Cortex of kidney (tissue), 1 donor: ENCODE measurements around the gene RIF1.

Experiments used
- DNase-seq: peaks from one replicate; lab custom pipeline; 2025; lab: John Stamatoyannopoulos, UW

RIF1 gene, protein sequence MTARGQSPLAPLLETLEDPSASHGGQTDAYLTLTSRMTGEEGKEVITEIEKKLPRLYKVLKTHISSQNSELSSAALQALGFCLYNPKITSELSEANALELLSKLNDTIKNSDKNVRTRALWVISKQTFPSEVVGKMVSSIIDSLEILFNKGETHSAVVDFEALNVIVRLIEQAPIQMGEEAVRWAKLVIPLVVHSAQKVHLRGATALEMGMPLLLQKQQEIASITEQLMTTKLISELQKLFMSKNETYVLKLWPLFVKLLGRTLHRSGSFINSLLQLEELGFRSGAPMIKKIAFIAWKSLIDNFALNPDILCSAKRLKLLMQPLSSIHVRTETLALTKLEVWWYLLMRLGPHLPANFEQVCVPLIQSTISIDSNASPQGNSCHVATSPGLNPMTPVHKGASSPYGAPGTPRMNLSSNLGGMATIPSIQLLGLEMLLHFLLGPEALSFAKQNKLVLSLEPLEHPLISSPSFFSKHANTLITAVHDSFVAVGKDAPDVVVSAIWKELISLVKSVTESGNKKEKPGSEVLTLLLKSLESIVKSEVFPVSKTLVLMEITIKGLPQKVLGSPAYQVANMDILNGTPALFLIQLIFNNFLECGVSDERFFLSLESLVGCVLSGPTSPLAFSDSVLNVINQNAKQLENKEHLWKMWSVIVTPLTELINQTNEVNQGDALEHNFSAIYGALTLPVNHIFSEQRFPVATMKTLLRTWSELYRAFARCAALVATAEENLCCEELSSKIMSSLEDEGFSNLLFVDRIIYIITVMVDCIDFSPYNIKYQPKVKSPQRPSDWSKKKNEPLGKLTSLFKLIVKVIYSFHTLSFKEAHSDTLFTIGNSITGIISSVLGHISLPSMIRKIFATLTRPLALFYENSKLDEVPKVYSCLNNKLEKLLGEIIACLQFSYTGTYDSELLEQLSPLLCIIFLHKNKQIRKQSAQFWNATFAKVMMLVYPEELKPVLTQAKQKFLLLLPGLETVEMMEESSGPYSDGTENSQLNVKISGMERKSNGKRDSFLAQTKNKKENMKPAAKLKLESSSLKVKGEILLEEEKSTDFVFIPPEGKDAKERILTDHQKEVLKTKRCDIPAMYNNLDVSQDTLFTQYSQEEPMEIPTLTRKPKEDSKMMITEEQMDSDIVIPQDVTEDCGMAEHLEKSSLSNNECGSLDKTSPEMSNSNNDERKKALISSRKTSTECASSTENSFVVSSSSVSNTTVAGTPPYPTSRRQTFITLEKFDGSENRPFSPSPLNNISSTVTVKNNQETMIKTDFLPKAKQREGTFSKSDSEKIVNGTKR (N-terminal part only)

DNA sequence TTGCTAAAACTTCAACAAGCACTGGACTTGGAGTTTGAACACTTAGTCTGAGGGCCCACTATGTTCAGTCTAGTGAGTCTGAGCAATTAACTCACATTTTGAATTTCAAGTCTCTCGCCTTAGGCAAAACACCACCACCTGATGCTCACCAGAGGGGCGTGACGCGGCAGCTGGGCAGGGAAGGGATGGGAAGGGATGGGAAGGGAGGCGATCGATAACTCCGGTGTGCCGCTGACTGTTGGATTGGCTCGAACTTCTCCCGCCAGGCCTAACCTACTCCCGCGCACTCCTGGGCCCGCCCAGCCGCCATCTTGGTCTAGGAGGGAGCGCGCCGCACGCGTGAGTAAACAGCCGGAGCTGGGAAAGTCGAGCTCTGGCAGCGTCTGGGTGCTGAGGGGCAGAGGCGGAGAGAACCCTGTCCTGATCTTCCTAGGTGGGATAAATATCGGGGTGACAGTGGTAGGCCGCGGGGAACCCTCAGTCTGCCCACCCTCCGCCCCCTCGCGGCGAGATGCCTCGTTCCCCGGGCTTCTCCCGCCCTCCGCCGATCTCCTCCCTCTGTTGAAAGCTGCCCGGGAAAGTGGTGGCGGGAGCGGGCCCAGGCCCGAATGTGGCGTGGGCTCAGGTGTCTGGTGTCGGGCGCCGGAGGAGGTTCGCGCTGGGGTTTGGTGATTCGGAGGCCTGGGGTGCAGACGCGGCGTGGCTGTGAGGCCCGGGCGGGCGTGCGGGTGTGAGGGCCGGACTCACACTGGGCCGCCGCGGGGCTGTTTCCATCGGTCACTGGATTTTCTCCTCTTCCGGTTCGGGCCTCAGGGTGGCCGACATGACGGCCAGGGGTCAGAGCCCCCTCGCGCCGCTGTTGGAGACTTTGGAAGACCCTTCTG is at the start of gene RIF1:
TSS of gene RIF1 (plus strand) at position 302 of the 884 bp plus-strand sequence. CDS start at position 824, 522 bp downstream.
- peak; percentile 24 for DNase-seq

DNA sequence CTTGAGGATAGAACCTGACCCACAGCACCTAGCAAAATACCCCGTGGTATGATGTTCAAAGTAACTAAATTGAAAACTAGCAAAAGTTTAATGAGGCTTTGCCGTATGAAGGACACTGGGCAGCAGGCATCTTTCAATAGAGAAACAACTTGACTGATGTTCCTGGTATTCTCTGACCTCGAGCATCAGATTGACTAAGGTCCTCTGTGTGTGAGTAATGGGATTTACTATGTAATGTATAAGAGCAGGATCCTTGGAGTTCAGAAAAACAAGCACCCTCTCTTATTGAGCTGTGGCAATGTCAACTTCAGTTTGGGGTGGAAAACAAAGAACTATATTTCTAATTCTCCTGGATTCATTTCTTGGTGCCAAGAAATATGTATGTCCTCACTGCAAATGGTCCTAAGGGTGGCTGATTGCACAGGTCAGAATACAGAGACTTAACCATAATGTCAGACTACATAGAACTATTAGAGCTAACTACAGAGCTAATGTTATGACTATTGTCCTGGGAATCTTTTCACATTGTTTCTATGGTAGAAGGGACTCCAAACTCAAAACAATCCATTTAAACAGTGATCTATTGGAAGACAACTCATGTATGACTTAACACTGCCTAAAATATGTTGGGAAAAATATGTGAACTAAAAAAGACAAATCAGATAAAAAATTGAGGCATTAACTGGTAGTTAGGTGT is 47.9 kb upstream of the RIF1 start:
- DNase-seq: no peak

GRCh38 chr2:151363709-151364108 is 46.0 kb upstream of the RIF1 start:
- no peak for DNase-seq

DNA sequence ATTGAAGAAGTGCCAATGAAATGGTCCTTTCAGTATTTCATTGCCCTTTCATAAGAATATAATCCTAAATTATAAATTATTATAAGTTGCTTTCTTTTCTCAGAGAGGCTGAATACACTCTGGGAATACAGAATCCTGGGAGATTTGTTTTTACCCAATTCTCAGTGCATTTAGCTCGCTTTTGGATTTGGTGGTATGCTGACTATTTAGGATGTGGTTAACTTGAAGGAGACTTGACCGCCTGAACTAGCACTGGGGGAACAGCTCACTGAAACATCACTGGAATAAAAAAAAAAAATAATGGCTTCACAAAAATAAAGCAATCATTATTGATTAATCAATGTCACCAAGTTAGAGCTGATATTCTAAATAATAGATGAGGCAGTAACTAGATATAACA is 42.1 kb upstream of the RIF1 start:
- no peak for DNase-seq

DNA sequence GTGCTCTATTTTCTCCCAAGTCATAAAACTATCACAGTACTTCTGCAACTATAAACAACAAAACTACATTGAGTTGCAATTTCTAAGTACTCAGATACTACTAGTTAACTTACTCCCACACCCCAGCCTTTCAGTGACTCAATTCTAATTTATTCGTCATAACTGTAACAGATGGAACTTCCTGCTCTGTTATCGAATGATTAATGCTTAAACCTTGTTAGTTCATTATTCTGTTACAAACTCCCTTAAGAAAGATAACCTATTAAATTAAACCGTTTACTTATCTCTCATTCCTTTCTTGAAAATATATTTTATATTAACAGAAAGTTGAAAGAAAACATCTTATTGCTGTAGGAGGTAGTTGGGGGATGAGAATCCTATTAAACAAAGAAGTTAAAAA is 35.3 kb upstream of the RIF1 start:
- DNase-seq: no peak

GRCh38 chr2:151379169-151379568 is 30.5 kb upstream of the RIF1 start:
- DNase-seq: no peak

DNA sequence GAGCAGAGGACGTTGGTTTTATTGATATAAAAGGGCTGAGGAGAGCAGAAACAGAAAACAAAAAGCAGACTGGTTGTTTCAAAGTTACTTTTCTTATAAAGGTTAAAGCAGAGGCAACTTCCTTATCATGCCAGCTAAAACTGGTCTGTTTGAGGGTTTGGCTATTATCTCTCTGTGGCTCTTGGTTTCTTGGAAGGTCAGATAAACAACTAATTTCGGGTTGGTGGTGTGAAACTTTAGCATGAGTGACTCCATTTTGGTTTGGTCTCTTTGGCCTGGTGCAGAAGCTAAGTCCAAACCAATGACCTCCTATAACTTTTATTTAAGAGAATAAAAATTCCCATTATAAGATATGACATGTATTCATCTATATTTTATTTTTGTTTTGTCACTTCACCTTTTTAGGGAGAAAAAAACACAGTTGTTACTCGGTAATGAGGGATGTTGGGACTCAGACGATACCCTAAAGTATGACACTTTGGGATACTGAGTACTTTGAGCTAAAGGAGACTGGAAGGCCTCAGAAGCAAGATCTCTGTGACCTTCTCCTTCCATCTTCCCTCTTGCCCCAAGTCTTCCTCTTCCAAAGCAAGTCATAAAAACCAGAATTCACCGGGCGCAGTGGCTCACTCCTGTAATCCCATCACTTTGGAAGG is 29.0 kb upstream of the RIF1 start:
- no peak for DNase-seq

- no peak for DNase-seq
These were observed 28.4 kb upstream of the RIF1 start for GRCh38 chr2:151381266-151381665.

GRCh38 chr2:151388011-151388410 is 21.7 kb upstream of the RIF1 start:
- DNase-seq: no peak

GRCh38 chr2:151391436-151391835 is 18.3 kb upstream of the RIF1 start:
- DNase-seq: no peak

GRCh38 chr2:151394509-151394908 is 15.2 kb upstream of the RIF1 start:
- DNase-seq: no peak

DNA sequence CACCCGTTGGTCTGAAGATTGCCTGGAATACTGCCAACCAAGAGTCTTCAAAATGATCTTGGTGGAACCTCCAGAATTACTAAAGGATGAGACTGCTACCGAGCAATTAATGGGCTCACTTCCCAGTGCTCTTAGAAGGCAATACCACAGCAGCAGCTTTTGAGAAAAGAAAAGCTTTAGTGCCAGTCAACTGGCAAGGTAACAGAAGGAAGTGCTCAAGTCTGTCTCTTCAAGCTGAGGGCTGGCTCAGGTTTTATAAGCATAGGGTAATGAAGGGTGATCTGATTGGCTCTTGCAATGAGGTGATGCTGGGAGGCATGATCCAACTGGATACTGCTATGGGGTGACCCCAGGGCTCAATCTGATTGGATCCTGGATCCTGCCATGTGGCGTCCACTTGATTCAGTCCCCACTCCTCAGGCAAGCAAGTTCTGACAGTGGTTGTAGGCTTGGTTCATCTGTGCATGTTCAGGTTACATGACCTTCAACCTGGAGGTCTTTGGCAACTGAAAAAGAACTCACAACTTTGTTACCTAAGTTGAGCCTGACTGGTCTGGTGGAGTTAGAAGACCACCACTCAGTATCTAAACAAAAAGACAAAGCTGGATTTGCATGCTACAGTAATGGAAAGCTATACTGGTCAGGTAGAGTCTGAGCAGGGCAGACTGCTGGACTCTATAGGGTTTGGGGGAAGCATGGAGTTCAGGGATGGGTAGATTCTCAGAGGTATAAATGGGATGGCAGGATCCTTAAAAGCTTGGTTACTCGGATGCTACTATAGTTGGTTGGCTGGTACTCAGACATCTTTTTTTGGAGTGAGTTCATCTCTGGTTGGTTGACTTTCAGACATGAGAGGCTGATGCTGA is 14.0 kb upstream of the RIF1 start:
- no peak for DNase-seq

GRCh38 chr2:151399981-151400380 is 9.7 kb upstream of the RIF1 start:
- DNase-seq: no peak

DNA sequence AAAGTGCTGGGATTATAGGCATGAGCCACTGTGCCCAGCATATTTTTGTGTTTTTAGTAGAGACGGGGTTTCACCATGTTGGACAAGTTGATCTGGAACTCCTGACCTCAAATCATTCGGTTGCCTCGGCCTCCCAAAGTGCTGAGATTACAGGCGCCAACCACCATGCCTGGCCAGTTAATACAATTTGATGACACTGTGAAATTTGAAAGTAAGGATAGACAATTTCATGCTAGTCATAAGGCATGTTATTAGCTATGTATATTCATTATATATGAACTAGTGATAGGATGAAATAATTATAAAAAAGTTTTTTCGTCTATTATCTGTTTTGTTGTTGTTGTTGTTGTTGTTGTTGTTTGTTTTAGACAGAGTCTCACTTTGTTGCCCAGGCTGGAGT is 8.6 kb upstream of the RIF1 start:
- no peak for DNase-seq

- DNase-seq: no peak
These were observed 5.8 kb upstream of the RIF1 start for GRCh38 chr2:151403914-151404313.

- no peak for DNase-seq
These were observed 4.3 kb upstream of the RIF1 start for GRCh38 chr2:151405376-151405775.

- DNase-seq: no peak
These were observed 2.4 kb upstream of the RIF1 start for GRCh38 chr2:151407281-151407680.

- no peak for DNase-seq
These were observed 708 bp upstream of the RIF1 start for GRCh38 chr2:151408788-151409600.
